GM19240 (cell line): Measurements from ENCODE around the gene MARF1.
"Not testable (repeated sequence)": the region's sequence is repeated elsewhere in the genome, so short reads cannot be mapped to it uniquely, and the experiment has no call there.

Experiments used
- DNase-seq: peaks from one replicate; pipeline ENCODE4 v3.0.0; 2011; ENCODE audit warnings: low spot score; ENCODE audit not compliant: insufficient read length

The MARF1 gene

DNA sequence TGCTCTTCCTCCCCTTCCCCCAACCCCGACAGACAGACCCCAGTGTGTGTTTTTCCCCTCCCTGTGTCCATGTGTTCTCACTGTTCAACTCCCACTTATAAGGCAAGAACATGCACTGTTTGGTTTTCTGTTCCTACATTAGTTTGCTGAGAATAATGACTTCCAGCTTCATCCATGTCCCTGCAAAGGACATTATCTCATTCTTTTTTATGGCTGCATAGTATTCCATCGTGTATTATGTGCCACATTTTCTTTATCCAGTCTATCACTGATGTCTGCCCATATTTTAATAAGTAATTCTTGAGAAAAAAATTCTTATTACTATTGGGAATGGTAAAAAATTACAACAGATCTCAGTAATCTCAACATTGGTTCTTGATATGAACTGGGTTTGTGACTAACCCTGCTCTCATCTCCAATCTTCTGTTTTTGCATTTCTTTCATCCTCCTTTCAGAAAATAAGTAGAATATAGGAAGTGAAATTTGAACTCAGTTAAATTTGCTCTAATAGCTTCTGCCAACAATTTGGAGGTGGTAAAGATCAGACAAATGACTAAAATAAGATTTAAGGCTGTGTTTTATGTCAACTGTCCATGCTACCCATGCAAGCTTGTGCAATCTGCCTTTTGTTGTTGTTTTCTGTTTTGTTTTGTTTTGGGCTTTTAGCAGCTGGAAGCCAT lies 11.1 kb downstream of the MARF1 start:
- DNase-seq, result no peak

- DNase-seq, result no peak
These were observed 21.1 kb downstream of the MARF1 start for GRCh38 chr16:15621889-15622288.

- DNase-seq, result no peak
These were observed 21.5 kb downstream of the MARF1 start for GRCh38 chr16:15621456-15621855.

DNA sequence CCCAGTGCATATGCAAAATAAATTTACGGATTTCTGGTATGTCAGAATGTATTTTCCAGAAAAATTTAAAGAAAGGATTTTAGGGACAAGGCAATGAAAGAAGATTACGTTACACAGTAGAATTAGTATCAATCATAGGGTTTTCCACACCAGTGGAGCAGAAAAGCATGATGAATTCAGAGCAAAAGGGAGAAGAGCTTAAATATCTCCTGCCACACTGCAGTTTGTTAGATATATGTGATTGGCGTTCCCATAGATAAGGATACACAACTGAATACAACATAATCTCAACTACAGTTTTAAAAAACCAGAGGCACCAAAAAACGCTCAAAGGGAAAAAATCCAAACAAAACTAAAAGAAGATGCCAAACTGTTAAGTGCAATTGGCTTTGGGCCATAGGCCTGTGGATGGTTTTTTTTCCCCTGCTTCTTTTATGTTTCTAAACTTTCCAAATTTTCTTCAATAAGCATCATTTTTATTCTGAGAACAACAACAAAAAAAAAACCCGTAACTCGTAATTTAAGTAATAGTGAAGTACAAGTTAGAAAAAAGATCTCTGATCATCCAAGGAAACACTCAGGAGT lies 22.3 kb downstream of the MARF1 start:
- no peak for DNase-seq

DNA sequence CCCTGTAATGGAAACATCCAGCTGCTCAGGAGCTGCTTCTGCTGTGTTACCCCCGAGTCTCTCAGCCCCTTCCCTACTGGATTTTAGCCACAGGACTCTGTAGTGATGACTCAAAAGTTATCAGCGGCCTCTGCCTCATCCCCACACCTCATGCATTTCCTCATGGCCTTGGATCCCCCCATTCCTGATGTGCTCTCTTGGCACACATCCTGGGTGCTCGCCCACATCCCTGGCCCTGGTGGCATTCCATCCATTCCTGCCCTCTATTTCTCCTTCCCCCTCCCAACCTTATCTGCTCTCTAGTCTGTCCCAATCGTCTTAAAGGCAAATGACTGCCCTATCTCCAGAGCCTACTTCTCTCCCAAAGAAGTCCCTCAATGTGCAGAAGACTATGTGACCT lies 24.6 kb downstream of the MARF1 start:
- DNase-seq, result no peak

- no peak for DNase-seq
These were observed 25.1 kb downstream of the MARF1 start for GRCh38 chr16:15617901-15618300.

GRCh38 chr16:15616475-15617165 lies 26.3 kb downstream of the MARF1 start:
- DNase-seq, result no peak

DNA sequence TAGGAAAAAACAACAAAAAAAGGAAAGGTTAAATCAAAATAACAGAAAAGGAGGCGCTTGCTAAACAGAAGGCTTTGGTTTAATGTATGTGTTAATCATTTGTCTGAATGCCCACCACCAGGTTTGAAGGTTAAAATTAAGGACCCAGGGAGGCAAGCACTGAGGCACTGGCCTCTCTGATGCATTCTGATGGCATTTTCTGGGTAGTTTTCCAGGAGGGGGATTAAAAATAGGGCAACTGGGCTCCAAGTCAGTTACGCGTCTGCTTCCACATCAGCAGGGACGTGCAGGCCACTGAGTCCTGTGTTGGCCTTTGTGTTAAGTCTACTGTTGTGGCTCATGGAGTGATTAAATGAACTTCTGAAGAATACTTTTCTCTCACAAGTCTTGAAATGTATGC lies 26.9 kb downstream of the MARF1 start:
- DNase-seq, result no peak

DNA sequence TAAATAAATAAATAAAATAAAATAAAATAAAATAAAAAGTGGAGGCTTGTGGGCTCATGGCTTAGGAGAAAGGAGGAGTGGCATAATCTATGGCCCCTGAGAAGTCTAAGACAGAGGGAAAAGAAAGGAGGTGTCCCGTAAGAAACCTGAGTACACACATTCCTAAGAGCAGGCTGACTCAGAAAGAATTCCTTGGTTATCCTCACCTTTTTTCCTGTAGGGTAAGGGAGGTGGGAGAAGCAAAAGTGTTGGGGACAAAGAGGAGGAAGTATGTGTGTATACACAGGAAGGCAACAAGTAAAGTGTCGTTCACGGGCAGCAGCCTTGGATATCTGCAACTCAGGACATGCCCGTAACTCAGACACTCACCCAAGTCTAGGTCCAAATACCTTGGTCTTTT lies 29.3 kb downstream of the MARF1 start:
- DNase-seq, result no peak

- no peak for DNase-seq
These were observed 31.3 kb downstream of the MARF1 start for GRCh38 chr16:15611610-15612009.

DNA sequence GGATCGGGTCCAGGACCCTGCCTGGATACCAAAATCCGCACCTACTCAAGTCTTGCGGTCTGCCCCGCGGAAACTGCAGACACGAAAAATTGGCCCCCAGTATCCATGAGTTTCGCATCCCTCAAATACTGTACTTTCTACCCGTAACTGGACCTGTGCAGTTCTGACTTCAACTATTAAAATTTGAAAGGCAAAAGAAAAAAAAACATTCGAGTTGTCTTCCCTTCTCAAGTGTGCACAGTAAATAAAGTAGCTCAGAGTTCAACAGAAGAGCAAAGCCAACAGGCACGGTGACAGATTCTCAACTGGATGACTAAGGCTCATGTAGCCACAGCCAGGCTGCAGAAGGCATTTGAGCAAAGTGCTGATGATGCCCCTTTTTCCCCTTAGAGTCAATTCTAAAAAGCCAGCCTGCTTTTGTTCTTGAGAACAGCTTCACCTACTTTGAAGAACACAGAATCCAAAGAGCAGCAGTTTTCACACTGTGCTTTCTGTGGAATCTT lies 32.5 kb downstream of the MARF1 start:
- no peak for DNase-seq

DNA sequence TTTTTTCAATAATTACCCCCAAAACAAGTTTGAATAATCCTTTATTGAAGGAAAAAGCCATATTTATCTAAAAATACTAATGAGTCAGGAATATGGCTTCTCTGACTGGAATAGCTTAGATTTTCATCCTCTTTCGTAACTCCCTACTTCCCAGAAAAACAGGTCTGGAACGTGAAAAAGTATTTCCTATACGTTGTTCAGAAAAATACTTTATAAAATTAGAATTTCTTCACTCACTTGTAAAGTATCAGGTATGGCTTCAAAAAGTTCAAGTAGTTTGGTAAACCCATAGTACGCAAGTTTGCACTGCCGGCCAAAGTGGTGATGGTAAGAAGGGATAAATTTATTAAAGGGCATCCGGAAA lies 33.7 kb downstream of the MARF1 start:
- no peak for DNase-seq

DNA sequence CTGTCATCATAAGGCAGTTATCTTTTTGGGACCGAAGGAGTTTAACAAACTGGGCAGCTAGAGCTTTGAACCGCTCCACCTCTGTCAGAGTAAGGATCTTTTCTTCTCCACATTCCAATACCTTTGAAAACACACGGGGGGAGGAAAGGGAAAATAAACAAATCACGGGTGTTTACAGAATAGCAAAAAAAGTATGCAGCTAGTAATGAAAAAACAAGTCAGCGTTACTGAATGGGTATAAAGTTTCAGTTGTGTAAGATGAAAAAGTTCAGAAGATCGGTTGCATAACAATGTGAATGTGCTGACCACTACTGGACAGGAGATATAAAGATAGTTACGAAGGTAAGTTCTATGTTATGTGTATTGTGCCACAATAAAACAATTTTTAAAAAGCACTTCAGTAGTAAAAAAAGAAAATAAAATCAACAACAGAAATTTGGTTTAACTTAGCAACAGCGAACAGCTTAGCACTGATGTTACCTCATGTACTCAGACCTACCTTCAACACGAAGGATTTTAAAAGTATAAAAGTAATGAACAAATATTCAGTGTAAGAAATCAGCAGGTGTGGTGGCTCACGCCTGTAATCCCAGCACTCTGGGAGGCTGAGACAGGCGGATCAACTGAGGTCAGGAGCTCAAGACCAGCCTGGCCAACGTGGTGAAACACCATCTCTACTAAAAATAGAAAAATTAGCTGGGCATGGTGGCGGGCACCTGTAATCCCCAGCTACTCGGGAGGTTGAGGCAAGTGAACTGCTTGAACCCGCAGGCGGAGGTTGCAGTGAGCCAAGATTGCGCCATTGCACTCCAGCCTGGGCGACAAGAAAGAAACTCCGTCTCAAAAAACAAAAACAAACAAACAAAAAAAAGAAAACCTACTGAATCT lies 34.3 kb downstream of the MARF1 start:
- DNase-seq, result no peak

- DNase-seq, result no peak
These were observed 35.1 kb downstream of the MARF1 start for GRCh38 chr16:15607700-15608396.

GRCh38 chr16:15607221-15607699 lies 35.7 kb downstream of the MARF1 start:
- not testable (repeated sequence) for DNase-seq

- DNase-seq, result no peak
These were observed 36.3 kb downstream of the MARF1 start for GRCh38 chr16:15606518-15607220.

DNA sequence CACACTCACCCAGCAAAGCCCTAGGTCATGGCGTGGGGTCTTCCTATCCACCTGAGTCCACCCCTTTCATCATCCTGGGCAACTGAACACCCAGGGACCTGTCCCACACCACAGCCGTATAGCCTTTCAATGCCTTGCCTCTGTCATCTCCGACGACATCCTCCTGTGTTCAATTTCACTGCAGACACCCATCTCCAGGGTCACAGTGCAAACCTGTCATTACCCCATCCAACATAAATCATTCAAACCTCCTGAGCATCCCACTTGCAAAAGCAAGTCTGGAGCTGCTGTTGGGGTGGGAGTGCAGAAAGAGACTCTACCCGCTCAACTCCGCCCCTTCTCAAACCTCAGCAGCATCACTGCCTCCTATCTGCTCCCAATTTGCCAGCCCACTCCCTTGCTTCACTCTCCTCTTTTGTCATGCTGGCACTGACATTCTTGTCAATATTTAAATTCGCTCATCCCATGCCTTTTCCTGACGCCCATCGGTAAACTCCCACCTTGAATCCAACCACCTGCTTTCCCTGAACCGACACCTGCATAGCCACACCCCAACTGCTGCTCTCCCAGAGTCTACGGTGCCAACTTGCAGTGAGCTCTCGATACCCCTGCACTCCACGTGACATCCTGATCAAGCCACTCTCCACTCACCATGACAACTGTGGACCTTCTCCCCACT lies 37.0 kb downstream of the MARF1 start:
- DNase-seq, result no peak

DNA sequence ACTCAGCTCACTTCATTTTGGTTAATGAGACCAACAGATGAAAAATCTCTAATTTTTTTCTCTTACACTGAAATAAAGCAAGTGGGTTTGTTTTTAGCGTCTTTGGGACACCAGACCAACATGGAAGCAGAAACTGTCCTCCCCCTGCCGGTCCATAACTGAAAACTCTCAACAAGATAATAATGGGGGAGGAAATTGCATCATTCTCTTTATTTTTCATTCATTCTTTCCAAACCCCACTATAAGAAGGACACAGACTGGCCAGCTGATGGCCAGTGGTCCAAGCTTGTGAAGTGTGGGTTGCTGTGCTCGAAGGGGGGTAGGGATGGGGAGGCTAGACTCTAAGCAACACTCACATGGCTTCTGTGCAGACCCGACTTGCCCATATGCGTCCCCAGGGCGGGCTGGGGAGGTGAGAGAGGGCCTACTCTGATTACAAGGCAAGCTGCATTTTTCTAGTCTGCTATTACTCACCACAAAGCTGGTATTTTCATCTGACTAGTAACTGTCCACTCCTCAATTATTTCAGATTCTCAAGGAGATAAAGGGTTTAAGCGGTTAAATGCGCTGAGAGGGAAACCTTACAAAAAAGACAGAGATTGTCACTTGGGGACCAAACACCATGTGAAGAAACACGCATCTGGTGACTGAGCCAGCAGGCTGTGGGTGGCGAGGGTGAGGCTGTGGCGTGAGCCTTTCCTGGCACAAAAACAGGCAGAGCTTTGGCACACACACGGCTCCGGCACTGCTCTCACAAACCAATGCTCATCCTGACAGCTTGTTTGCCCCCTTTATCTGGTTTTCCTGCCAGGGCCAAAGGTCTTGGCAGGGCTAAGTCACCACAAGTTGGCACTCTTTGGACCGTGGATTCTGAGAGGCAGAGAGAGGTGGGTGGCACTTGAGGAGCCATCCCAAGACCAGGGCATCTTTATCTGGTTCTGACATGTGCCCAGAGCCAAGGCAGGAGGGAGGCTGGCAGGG lies 38.2 kb downstream of the MARF1 start:
- DNase-seq, result no peak
